ENCODE results near the gene SH3BP4. TPM values are rescaled to one million over a fixed set of nuclear protein-coding genes. Genes with fewer than 3 reads are reported as not detected.

Gene SH3BP4
- total and polyA plus RNA-seq, 2 experiments from 2014 or later, result 59.3 to 100 TPM

GRCh38 chr2:235051436-235052260 lies 99.8 kb downstream of the SH3BP4 start:
- H3K27me3 ChIP-seq (replicated peaks; ENCODE audit: insufficient read depth), result no peaks in the 10 kb centered on the region
- no peaks in the 10 kb centered on the region for H3K9me3 ChIP-seq (ENCODE audit: low read depth)
- DNase-seq, result peak; percentile 74
- TF ChIP-seq EZH2phosphoT487 (IDR thresholded peaks at IDR 0.05; ENCODE audit: insufficient read depth, low read depth) (no peak), EZH2 (IDR thresholded peaks at IDR 0.05; ENCODE audit: insufficient read depth, poor library complexity, severe bottlenecking) (no peak)
- peak overlapping the region; percentile 81 for H3K27ac ChIP-seq
- in situ Hi-C loops (cut with MboI), result no loop called here
- H3K79me2 ChIP-seq (ENCODE audit: insufficient read depth), result peaks cover 87% of the 10 kb centered on the region
- H2AFZ ChIP-seq, result no peak overlapping the region
- H3K4me2 ChIP-seq (ENCODE audit: unreplicated experiment), result peak overlapping the region; percentile 48
- peaks cover 34% of the 10 kb centered on the region for H3K4me1 ChIP-seq (ENCODE audit: insufficient read depth)
- H3K36me3 ChIP-seq (ENCODE audit: low read depth), result peaks cover 54% of the 10 kb centered on the region
- no peak overlapping the region for H3K4me3 ChIP-seq
- H3K9ac ChIP-seq, result peak overlapping the region; percentile 66
- peaks cover 42% of the 10 kb centered on the region for H3F3A ChIP-seq (ENCODE audit: insufficient read depth)
- 48% methylated on average over 18 of the region's 18 CpGs for WGBS, 2 experiments (ENCODE audit: low coverage in 1 of 2, low lambda C conversion rate in 2 of 2, missing lambda C conversion rate in 2 of 2)
- no peaks in the 10 kb centered on the region for H3K9me2 ChIP-seq (ENCODE audit: insufficient read depth)
- H4K20me1 ChIP-seq (ENCODE audit: insufficient read depth), result no peaks in the 10 kb centered on the region

GRCh38 chr2:235052514-235053354 lies 100.9 kb downstream of the SH3BP4 start:
- Histone ChIP-seq H3K27ac (no peak overlapping the region), H3K79me2 (ENCODE audit: insufficient read depth) (peaks cover 76% of the 10 kb centered on the region), H4K20me1 (ENCODE audit: insufficient read depth) (no peaks in the 10 kb centered on the region), H3K27me3 (replicated peaks; ENCODE audit: insufficient read depth) (no peaks in the 10 kb centered on the region), H3K4me2 (ENCODE audit: unreplicated experiment) (no peak overlapping the region), H3F3A (ENCODE audit: insufficient read depth) (peaks cover 38% of the 10 kb centered on the region), H3K4me1 (ENCODE audit: insufficient read depth) (peaks cover 34% of the 10 kb centered on the region), H3K9me2 (ENCODE audit: insufficient read depth) (no peaks in the 10 kb centered on the region), H3K9ac (no peak overlapping the region), H3K4me3 (no peak overlapping the region), H3K9me3 (ENCODE audit: low read depth) (no peaks in the 10 kb centered on the region), H3K36me3 (ENCODE audit: low read depth) (peaks cover 44% of the 10 kb centered on the region), H2AFZ (no peak overlapping the region)
- 96 to 97% methylated on average over 25 of the region's 25 CpGs for WGBS, 2 experiments (ENCODE audit: low coverage in 1 of 2, low lambda C conversion rate in 2 of 2, missing lambda C conversion rate in 2 of 2)
- no peak for TF ChIP-seq EZH2 (IDR thresholded peaks at IDR 0.05; ENCODE audit: insufficient read depth, poor library complexity, severe bottlenecking)
- no peak for TF ChIP-seq EZH2phosphoT487 (IDR thresholded peaks at IDR 0.05; ENCODE audit: insufficient read depth, low read depth)
- in situ Hi-C loops (cut with MboI), result no loop called here
- DNase-seq, result no peak

GRCh38 chr2:235053651-235054050 lies 101.8 kb downstream of the SH3BP4 start:
- TF ChIP-seq EZH2 (IDR thresholded peaks at IDR 0.05; ENCODE audit: insufficient read depth, poor library complexity, severe bottlenecking), result no peak
- TF ChIP-seq EZH2phosphoT487 (IDR thresholded peaks at IDR 0.05; ENCODE audit: insufficient read depth, low read depth), result no peak
- Histone ChIP-seq H3K9ac (no peak overlapping the region), H3F3A (ENCODE audit: insufficient read depth) (peaks cover 45% of the 10 kb centered on the region), H4K20me1 (ENCODE audit: insufficient read depth) (no peaks in the 10 kb centered on the region), H2AFZ (no peak overlapping the region), H3K9me3 (ENCODE audit: low read depth) (no peaks in the 10 kb centered on the region), H3K36me3 (ENCODE audit: low read depth) (peaks cover 44% of the 10 kb centered on the region), H3K4me2 (ENCODE audit: unreplicated experiment) (no peak overlapping the region), H3K4me3 (no peak overlapping the region), H3K79me2 (ENCODE audit: insufficient read depth) (peaks cover 67% of the 10 kb centered on the region), H3K27ac (no peak overlapping the region), H3K9me2 (ENCODE audit: insufficient read depth) (no peaks in the 10 kb centered on the region), H3K4me1 (ENCODE audit: insufficient read depth) (peaks cover 31% of the 10 kb centered on the region), H3K27me3 (replicated peaks; ENCODE audit: insufficient read depth) (no peaks in the 10 kb centered on the region)
- in situ Hi-C loops (cut with MboI), result no loop called here
- WGBS, 2 experiments (ENCODE audit: low coverage in 1 of 2, low lambda C conversion rate in 2 of 2, missing lambda C conversion rate in 2 of 2), result 93% methylated on average over 16 of the region's 16 CpGs
- no peak for DNase-seq

- H3K9me2 ChIP-seq (ENCODE audit: insufficient read depth), result no peaks in the 10 kb centered on the region
- H3K4me1 ChIP-seq (ENCODE audit: insufficient read depth), result peaks cover 23% of the 10 kb centered on the region
- H3K27me3 ChIP-seq (replicated peaks; ENCODE audit: insufficient read depth), result no peaks in the 10 kb centered on the region
- H4K20me1 ChIP-seq (ENCODE audit: insufficient read depth), result no peaks in the 10 kb centered on the region
- H3K9me3 ChIP-seq (ENCODE audit: low read depth), result no peaks in the 10 kb centered on the region
- no peak overlapping the region for H3K4me3 ChIP-seq
- H3K36me3 ChIP-seq (ENCODE audit: low read depth), result peaks cover 44% of the 10 kb centered on the region
- WGBS, 2 experiments (ENCODE audit: low coverage in 1 of 2, low lambda C conversion rate in 2 of 2, missing lambda C conversion rate in 2 of 2), result 87% methylated on average over 5 of the region's 5 CpGs
- H3K4me2 ChIP-seq (ENCODE audit: unreplicated experiment), result no peak overlapping the region
- DNase-seq, result no peak
- no peak overlapping the region for H2AFZ ChIP-seq
- H3K79me2 ChIP-seq (ENCODE audit: insufficient read depth), result peaks cover 58% of the 10 kb centered on the region
- H3K9ac ChIP-seq, result no peak overlapping the region
- H3F3A ChIP-seq (ENCODE audit: insufficient read depth), result peaks cover 52% of the 10 kb centered on the region
- in situ Hi-C loops (cut with MboI), result no loop called here
- H3K27ac ChIP-seq, result no peak overlapping the region
- TF ChIP-seq EZH2phosphoT487 (IDR thresholded peaks at IDR 0.05; ENCODE audit: insufficient read depth, low read depth) (no peak), EZH2 (IDR thresholded peaks at IDR 0.05; ENCODE audit: insufficient read depth, poor library complexity, severe bottlenecking) (no peak)
These were observed 102.7 kb downstream of the SH3BP4 start for GRCh38 chr2:235054475-235054874.

All from GM23248 (cell line).